HL-60 (cell line): ENCODE data around the gene VPS25.

Experiments
- GABPA ChIP-seq: IDR thresholded peaks from 2 replicates; pipeline ENCODE4 v1.6.1; 2012; ENCODE audit warnings: low read depth
- POLR2AphosphoS5 ChIP-seq: IDR thresholded peaks from 2 replicates; pipeline ENCODE4 v1.6.1; 2012; ENCODE audit warnings: low read depth
- TF ChIP-seq, protein P1 (sequence below): IDR thresholded peaks from one replicate; pipeline ENCODE4 v1.5.1; 2011; ENCODE audit warnings: low read length, control low read depth, inconsistent platforms; ENCODE audit not compliant: insufficient read depth
- TF ChIP-seq, protein P2 (sequence below): IDR thresholded peaks from 2 replicates; pipeline ENCODE4 v1.6.1; 2012; ENCODE audit warnings: low read depth; ENCODE audit not compliant: insufficient replicate concordance

DNA sequence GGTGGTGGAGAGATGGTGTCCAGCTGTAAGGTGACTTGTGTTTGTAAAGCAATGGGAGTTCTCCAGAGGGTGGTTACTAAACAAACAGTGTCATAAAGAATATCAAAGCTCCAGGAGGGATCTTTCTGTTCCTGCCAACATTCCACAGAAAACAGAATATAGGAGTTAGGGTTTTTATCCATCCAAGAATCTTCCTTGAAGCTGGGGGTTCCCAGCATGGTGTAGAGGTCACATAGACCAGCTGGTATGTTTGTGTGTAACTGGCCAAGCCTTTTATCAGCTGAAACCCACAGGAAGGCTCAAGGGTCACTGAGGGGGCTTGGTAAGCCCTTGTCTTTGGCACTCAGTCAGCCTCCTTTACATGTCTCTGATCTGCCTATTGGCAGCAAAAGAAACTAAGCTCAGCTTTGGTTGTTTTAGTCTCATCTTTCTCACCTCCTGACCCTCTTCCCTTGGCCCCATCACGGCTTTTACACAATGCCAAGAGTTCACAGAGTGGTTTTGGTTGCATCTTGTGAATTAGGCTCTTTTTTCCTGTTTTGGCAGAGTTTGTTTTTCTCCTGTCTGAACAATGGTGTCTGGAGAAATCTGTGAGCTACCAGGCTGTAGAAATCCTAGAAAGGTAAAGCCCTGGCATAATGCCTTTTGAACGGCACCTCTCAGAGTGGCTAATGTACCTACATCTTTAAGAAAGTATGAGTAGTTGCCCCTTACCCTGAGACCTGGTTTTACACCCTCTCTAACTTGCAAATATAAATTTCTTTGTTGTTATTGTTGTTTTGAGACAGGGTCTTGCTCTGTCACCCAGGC is 30.0 kb downstream of the VPS25 start:
- TF ChIP-seq, protein P1, sequence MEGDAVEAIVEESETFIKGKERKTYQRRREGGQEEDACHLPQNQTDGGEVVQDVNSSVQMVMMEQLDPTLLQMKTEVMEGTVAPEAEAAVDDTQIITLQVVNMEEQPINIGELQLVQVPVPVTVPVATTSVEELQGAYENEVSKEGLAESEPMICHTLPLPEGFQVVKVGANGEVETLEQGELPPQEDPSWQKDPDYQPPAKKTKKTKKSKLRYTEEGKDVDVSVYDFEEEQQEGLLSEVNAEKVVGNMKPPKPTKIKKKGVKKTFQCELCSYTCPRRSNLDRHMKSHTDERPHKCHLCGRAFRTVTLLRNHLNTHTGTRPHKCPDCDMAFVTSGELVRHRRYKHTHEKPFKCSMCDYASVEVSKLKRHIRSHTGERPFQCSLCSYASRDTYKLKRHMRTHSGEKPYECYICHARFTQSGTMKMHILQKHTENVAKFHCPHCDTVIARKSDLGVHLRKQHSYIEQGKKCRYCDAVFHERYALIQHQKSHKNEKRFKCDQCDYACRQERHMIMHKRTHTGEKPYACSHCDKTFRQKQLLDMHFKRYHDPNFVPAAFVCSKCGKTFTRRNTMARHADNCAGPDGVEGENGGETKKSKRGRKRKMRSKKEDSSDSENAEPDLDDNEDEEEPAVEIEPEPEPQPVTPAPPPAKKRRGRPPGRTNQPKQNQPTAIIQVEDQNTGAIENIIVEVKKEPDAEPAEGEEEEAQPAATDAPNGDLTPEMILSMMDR = no peak
- TF ChIP-seq GABPA = no peak
- TF ChIP-seq, protein P2, sequence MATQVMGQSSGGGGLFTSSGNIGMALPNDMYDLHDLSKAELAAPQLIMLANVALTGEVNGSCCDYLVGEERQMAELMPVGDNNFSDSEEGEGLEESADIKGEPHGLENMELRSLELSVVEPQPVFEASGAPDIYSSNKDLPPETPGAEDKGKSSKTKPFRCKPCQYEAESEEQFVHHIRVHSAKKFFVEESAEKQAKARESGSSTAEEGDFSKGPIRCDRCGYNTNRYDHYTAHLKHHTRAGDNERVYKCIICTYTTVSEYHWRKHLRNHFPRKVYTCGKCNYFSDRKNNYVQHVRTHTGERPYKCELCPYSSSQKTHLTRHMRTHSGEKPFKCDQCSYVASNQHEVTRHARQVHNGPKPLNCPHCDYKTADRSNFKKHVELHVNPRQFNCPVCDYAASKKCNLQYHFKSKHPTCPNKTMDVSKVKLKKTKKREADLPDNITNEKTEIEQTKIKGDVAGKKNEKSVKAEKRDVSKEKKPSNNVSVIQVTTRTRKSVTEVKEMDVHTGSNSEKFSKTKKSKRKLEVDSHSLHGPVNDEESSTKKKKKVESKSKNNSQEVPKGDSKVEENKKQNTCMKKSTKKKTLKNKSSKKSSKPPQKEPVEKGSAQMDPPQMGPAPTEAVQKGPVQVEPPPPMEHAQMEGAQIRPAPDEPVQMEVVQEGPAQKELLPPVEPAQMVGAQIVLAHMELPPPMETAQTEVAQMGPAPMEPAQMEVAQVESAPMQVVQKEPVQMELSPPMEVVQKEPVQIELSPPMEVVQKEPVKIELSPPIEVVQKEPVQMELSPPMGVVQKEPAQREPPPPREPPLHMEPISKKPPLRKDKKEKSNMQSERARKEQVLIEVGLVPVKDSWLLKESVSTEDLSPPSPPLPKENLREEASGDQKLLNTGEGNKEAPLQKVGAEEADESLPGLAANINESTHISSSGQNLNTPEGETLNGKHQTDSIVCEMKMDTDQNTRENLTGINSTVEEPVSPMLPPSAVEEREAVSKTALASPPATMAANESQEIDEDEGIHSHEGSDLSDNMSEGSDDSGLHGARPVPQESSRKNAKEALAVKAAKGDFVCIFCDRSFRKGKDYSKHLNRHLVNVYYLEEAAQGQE = no peak
- no peak for TF ChIP-seq POLR2AphosphoS5
